HG02938 (cell line): Measurements from ENCODE around the gene SPAG7.

ENCODE experiments used
- ATAC-seq: cut with Tn5 transposase; IDR thresholded peaks from one replicate; pipeline ENCODE4 v1.9.1; 2021; ENCODE audit warnings: mild to moderate bottlenecking, moderate library complexity; ENCODE audit not compliant: unreplicated experiment

SPAG7 gene

DNA sequence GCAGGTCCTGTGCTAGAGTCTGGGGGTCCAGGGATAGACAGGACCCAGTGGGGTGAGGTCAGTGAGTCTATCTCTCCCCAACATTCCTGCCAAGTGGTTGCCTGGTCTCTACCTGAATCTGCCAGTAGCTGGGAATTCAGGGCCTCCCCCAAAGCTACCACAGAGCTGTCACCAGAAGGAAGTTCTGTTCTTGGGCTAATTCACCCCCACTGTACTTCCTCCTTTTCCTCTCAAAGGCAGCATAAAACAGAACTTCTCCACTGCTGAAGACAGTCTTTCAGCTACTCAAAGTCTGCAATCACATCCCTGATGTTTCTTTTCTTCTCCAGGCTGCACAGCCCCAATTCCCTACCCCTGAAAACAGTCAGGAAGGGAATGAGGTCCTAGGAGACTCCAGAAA is 11.1 kb upstream of the SPAG7 start:
- no peak for ATAC-seq

DNA sequence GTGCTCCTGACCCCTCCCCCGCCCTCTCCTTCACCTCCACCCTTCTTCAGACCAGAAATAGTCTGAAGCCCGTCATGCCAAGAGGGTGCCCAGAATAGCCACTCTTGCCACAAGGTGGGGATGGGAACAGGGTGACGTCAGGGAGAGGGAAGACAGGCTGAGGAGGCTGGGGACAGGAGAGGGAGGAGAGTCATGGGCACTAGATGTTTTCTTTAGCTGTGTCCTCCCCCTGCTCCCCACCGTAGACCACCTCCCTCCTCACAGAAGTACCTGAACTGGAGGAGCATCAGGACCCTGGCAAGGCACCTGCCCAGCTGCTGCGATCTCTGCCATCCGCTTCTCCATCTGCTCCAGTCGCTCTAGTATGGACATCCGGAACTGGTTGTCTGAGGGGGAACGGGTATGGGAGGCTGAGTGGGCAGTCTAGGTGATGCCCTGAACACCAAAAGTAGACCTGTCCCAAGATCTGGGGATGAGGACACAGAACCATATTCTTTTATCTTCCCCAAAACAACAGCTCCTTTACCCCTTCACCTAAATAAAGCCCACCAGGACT is 6.6 kb upstream of the SPAG7 start:
- no peak for ATAC-seq

DNA sequence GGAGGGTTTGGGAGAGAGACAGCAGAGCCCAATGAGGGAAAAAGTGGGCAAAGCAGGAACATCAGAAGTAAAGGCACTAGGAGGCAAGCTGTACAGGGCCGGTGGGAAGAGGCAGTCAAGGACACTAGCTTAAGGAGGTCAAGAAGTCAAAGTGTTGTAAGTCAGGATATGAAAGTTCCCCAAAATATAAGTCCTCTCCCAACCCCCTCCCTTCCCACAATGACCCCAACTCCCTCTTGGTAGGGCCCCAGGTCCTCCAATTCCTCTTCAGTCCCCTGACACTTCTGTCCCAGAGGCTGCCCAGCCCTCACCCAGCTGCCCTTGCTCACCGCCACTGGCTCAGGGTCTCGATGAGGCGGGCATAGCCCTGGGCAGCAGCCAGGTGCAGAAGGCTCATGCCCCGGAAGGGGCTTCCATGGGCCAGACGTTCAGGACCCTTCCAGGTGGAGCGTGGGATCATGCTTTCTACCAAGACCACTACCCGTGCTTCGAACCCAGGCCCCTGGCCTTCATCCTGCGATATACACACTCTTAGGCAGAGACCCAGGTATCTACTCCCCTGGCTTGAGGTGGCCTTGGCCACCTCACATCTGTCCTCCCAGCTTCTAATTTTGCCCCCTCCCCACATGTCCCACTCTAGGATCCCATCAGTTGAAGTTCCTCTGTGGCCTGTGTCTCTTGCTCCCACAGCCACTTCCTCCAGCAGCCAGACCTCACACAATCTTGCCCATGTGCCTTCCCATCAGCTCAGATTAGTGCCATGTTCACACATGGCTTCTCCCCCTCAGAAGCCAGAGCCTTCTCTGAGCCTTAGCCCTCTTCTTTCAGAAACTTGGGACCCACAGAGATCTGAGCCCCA is 5.9 kb upstream of the SPAG7 start:
- ATAC-seq, result no peak

DNA sequence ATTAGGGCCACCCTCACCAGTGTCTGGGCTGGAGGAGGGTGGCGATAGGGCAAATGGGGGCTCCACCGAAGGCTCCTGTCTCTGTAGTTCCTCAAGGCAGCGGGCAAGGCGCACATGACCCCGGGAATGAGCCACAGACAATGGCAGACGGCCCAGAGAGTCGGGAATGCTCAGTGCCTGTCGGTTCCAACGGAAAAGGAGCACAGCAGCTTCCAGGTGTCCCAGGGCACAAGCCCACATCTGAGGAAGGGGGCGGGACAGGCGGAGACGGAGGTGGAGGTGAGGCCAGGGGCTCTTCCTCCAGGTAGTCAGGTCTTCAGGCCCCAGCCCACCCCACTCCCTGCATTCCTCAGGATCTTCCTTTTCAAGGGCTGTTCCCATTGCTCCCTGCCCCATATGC is 5.1 kb upstream of the SPAG7 start:
- no peak for ATAC-seq

DNA sequence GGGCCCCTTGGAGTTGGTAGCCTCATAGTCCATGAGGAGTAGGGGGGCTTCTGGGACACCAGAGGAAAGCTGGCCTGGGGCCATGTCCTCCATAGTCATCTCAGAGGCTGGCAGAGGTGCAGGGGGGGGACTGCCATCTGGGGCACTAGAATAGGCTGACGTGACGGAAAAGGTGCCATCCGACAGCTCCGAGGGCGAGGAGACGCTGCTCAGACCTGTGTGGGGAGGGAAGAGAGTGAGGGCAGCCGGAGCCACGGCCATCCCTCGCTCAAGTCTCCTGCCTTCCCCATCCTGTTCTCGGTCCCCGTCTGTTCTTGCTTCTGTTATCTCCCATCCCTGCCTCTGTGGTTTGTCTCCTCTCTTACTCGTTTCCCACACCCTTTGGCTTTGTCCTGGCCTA is 4.7 kb upstream of the SPAG7 start:
- no peak for ATAC-seq

DNA sequence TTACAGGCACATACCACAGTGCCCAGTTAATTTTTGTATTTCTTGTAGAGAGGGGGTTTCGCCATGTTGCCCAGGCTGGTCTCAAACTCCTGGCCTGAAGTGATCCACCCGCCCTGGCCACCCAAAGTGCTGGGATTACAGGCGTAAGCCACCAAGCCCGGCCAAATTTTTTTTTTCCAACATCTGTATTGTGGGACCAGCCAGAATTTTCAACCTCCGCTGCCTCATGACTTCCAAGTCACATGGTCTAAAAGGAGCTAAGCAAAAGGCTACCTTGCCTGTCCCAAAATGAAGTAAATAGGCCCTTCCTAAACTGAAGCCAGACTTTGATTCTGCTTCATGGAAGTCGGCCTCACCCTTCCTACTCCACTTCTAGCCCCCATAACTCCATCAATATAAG is 4.2 kb upstream of the SPAG7 start:
- ATAC-seq, result no peak

DNA sequence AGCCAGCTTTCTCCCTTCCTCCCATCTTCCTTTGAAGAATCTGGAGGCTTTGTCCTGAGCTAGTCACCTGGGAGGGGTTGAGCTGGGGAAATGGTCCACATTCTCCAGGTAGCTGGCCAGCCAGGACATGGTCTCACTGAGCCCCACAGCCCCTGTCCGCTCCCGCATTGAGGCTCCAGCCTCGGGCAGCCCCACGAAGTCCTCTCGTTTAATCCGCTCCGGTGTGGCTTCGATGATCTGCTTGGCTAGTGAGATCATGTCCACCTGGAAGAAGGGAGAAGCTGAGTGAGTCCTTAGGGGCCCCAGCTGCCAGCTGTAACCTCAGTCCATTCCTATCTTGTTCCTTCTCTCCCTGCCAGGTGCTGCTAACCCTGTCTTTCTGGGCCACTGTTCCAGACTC is 2.7 kb upstream of the SPAG7 start:
- no peak for ATAC-seq

DNA sequence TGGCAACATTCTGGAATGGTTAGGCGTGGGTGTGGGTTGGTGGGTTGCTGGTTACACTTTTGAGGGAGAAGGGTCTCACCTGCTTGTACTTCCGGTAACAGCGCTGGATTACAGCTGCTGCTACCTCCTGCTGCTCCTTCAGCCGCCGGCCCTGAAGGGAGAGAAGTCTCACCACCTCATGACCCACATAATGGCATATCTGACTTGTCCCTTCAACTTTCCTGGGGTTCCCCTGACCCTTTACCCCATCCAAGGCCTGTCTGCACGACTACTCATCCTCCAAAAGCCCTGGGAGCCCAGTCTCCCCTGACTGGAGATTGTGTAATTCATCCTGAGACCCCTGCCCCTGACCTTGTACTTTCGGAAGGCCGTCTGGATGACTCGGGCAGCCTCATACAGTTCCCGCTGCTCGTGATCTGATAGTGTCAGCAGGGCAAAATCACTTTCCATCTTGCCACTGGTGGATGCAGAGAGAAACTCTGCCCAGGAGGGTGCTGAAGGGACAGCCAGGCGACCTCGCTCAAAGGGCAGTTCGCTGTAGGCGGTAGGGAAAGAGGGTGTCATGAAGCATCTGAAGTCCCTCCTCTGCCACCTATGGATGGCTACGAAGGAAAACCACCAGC is 2.0 kb upstream of the SPAG7 start:
- no peak for ATAC-seq

DNA sequence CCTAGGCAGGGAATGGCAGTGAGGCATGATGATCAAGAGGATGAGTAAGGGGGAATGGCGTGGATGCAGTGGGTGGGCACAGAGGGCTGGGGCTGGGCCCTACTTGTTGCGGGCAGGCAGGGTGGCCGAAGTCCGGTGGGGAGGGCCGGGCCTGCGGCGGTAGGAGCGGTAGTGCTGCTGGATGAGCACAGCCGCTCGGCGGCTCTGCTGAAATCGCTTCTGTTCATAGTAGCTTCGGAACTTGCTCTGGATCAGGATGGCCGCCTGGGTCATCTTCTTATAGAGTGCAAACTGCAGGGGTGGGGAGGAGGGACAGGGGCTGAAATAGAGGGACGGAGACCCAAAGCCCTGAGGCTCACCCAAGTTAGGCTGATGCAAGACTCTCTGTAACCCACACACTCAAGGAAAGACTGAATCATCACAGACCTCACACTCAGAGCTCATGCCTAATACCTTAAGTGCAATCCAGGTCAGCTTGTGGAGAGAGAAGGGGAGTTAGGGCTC is 1.5 kb upstream of the SPAG7 start:
- no peak for ATAC-seq

DNA sequence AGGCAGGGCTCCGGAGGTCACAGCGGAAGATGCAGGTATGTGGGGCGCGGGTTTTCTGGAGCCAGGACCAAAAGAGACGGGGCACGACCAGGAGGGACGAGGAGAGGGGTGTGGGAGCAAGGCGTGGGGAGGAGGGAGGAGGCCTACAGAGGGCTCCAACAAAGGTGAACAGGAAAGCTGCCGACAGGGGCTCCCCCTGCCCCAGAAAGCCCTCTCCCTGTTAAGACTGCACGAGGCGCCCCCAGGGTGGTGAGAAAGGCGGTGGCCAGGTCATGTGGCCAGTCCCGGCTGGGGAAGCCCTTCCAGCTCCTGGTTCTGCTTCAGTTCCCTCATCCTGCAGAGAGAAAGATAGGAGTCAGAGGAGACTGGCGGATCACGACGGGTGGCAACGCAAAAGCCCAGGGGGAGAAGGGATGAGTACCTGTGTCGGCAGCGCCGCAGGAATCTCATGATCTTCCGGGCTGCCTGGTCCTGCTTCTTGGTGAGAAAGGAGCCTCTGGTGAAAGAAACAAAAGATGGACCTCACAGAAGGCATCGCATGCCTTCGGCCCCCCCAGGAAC is 949 bp upstream of the SPAG7 start:
- no peak for ATAC-seq

DNA sequence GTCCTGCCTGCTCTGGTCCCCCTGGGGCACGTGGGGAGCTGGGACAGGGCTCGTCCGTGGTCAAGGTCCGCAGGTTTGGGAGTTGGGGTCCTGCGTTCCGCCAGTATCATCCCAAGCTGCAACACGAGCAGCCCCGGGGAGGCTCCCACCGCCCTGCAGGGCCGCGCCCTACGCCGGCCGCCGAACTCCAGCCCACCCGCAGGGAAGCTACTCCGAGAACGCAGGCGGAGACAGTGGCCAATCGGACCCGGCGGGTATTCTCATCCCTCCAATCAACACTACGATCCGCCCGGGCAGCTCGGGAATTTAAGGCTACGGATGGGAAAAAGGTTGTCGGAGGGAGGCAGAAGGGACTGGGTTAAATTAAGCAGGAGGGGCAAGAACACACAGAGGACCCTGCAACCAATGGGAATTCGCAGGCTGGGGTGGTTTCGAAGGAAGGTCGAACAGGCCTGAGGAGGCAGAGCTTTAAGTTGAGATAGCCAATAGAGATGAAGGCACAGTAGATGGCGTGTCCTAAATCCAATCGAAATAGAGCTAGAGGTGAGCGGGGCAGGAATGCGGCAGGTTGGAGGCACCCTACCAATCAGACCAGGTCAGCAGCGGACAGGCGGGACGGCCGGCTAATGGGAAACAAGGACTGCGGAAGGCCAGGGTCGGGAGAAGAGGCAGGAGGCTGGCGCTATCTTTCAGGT is 626 bp downstream of the SPAG7 start:
- peak; percentile 79 for ATAC-seq

DNA sequence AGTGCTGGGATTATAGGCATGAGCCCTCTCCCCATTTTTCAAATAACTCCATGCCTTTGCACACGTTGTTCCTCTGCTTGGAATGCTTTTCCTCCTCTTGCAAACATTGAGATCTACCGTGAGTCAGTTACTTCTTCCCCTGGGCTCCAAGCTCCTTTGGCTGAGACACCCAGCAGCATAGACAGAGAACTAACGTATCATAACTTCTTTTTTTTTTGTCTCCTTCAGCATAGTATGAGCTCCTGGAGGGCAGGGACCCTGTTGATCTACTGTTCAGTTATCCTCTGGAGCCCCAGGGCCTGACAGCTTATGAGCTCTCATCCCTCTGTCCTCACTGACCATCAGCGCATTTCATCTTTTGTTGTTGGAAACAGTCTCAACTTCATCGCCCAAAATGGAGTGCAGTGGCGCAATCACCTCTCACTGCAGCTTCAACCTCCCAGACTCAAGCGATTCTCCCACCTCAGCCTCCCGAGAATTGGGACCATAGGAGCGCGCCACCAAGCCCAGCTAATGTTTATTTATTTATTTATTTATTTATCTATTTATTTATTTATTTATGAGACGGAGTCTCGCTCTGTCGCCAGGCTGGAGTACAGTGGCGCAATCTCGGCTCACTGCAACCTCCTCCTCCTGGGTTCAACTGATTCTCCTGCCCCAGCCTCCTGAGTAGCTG is 2.2 kb downstream of the SPAG7 start:
- ATAC-seq, result no peak

DNA sequence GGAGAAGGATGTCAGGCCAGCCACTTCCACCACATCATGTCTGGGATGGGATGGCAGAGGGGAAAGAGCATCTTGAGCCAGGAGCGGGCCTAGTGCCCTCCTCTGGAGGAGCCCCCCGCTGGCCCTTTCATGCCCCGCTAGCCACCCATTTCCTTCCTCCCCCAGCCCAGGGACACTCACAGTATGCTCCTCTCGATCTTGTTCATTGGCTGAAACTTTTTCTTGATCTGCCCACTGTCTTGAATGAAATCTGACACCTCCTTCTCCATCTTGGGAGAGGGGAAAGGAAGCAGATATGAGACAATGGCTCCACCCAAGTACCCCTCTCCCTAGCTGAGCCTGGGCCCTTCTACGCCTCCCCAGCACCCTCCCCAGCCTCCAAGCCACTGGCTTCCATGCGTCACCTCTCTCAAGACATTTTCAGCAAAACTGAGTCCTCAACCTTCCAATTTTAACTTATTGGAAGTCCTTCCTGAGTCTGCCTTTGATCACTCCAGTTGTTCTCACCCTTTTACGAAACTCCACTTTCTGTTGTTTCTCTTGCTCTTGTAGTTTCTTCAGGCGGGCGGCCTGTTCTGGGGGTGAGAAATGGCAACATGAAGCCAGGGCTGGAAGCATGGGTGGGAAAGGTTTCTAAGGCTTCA is 7.2 kb downstream of the SPAG7 start:
- ATAC-seq, result no peak

DNA sequence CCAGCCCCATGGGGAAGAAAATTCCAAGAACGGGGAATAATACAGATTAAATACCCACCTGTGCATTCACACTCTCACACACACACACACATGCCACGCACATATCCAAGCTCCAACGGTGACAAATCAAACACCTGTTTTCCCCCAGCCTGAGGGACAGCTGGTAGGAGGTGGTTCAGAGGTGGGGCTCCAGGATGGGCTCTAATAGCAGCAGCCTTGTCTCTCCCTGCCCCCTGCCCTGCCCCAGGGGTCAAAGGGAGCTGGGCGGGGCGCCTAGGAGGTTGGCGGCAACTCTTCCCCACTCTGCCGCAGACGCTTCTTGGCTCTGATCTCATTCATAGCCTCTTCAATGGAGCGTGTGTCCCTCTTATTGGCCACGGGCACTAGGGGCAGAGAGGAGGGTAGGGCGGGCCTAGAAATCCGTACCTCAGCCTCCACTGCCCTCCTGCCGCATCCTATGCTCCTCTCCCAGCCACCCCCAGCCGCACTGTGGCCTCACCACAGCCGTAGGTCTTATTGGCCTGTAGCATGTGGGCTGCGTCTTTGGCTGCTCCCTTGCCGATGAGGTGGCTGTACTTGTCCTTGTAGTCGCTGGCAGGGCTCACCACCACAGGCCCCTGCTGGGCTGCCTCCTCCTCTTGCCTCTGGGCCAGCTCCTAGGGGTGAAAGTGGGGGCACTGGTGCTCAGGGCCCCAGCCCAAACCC is 8.2 kb downstream of the SPAG7 start:
- ATAC-seq, result no peak

DNA sequence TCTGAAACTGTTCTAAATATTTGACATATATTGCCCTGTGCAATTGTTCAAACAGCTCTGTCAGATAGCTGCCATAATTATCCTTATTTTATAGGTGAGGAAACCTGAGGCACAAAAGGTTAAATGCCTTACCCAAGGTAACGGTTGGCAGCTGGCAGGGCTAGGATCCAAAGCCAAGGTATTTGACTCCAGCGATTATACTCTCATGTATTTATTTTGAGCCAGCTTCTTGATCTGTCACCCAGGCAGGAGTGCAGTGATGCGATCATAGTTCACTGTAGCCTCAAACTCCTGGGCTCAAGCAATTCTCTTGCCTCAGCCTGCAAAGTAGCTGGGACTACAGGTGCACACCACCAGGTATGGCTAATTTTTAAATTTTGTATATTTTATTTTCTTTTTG is 9.5 kb downstream of the SPAG7 start:
- no peak for ATAC-seq

DNA sequence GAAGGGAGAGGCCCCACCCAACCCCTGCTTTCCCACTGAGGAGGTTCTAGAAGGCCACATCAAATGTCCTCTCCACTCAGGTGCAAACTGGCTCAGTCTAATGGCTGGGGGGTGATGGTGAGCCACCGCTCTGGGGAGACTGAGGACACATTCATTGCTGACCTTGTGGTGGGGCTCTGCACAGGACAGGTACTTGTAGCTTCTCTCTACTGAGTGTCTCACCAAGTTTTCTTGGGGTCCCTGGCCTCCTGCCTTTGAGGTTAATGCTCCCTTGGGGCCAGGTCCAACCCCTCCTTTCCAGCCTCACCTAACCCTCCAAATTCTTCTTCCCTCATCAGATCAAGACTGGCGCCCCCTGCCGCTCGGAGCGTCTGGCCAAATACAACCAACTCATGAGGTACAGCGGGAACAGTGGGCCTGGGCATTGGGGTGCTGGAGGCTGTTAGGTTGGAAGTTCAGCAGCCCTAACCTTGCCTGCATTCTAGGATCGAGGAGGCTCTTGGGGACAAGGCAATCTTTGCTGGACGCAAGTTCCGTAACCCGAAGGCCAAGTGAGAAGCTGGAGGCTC is 11.0 kb downstream of the SPAG7 start:
- no peak for ATAC-seq

DNA sequence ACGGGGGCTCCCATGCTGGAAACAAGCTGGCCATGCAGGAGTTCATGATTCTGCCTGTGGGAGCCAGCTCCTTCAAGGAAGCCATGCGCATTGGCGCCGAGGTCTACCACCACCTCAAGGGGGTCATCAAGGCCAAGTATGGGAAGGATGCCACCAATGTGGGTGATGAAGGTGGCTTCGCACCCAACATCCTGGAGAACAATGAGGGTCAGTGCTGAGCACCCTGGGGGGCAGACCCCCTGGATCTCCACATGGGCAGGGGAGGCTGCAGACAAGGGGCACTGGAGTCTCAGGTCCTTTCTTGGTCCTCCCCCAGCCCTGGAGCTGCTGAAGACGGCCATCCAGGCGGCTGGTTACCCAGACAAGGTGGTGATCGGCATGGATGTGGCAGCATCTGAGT is 12.5 kb downstream of the SPAG7 start:
- no peak for ATAC-seq

DNA sequence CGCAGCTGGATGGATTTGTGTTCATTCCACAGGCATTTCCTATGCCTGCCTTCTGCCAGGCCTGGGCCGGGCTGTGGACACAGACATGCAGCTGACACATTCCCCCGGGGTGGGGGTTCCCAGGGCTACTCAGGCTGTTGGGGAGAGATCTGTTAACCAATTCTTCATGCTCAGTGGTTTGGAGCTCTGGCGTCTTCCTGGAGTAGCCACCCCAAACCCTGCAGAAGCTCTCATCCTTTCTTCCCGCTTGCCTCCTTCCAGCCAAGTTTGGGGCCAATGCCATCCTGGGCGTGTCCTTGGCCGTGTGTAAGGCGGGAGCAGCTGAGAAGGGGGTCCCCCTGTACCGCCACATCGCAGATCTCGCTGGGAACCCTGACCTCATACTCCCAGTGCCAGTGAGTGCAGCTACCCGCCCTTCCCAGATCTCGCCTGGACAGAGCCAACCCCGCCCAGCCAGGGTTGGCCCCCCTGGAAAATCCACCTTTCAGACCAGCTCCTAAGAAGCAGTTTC is 14.1 kb downstream of the SPAG7 start:
- ATAC-seq, result no peak

DNA sequence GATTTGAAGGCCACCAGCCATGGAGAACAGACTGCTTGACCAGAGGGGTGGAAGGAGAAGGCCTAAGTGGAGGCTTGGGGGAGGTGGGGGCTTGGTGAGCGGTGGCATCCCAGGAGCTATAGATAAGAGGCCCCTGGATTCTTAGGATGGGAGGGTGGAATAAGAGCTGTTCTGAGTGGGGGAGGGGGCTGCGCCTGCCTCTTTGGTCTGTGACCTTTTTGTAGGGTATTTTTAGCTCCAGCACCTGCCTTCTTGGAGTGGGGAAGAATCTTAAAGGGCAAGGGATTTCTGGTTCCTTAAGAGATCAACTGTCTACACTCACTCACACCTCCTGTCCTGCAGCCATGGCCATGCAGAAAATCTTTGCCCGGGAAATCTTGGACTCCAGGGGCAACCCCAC is 16.1 kb downstream of the SPAG7 start:
- ATAC-seq, result no peak
